Limb (tissue), 2 donors: ENCODE results near the gene SCCPDH.
"Not testable (repeated sequence)": the region's sequence is repeated elsewhere in the genome, so short reads cannot be mapped to it uniquely, and the experiment has no call there.

ENCODE experiments used
- DNase-seq, 2 donors: peaks; one replicate each; pipeline ENCODE4 v3.0.0-alpha.2; 2016; ENCODE audit errors: extremely low spot score in 2 of 2

The SCCPDH gene

GRCh38 chr1:246724016-246724730, at the start of gene SCCPDH:
Gene SCCPDH (plus strand): TSS chr1:246724409. CDS start chr1:246724423, 14 bp downstream.
- DNase-seq = peak; percentile 82 to 88

GRCh38 chr1:246677842-246678241, 46.4 kb upstream of the SCCPDH start:
- no peak for DNase-seq

GRCh38 chr1:246678816-246679793, 45.1 kb upstream of the SCCPDH start:
- no peak for DNase-seq

- DNase-seq = no peak
These were observed 44.4 kb upstream of the SCCPDH start for GRCh38 chr1:246679794-246680177.

GRCh38 chr1:246680190-246680589, 44.0 kb upstream of the SCCPDH start:
- DNase-seq = no peak

- no peak for DNase-seq
These were observed 43.5 kb upstream of the SCCPDH start for GRCh38 chr1:246680696-246681130.

- DNase-seq = peak in 1 of 2 donors; percentile 63
These were observed 42.0 kb upstream of the SCCPDH start for GRCh38 chr1:246681900-246682895.

GRCh38 chr1:246683521-246683920, 40.7 kb upstream of the SCCPDH start:
- no peak for DNase-seq

- no peak for DNase-seq
These were observed 37.2 kb upstream of the SCCPDH start for GRCh38 chr1:246687002-246687401.

GRCh38 chr1:246689409-246690008, 34.7 kb upstream of the SCCPDH start:
- DNase-seq = peak; percentile 36 to 60

- no peak for DNase-seq
These were observed 34.1 kb upstream of the SCCPDH start for GRCh38 chr1:246690100-246690499.

GRCh38 chr1:246691622-246692495, 32.4 kb upstream of the SCCPDH start:
- DNase-seq = no peak

GRCh38 chr1:246694213-246694895, 29.9 kb upstream of the SCCPDH start:
- DNase-seq = not testable (repeated sequence)

- no peak for DNase-seq
These were observed 29.1 kb upstream of the SCCPDH start for GRCh38 chr1:246695136-246695535.

- DNase-seq = no peak
These were observed 28.5 kb upstream of the SCCPDH start for GRCh38 chr1:246695666-246696065.

GRCh38 chr1:246698466-246699094, 25.6 kb upstream of the SCCPDH start:
- no peak for DNase-seq

- DNase-seq = peak; percentile 80 to 81
These were observed 25.0 kb upstream of the SCCPDH start for GRCh38 chr1:246699095-246699735.

- no peak for DNase-seq
These were observed 20.6 kb upstream of the SCCPDH start for GRCh38 chr1:246703581-246703980.
